GM18873 (cell line): ENCODE results near the gene TPST2.

Experiments
- ATAC-seq: cut with Tn5 transposase; IDR thresholded peaks from one replicate; pipeline ENCODE4 v1.9.1; 2021; ENCODE audit warnings: mild to moderate bottlenecking, moderate library complexity, moderate number of reproducible peaks; ENCODE audit not compliant: unreplicated experiment, low FRiP score

TPST2 gene

DNA sequence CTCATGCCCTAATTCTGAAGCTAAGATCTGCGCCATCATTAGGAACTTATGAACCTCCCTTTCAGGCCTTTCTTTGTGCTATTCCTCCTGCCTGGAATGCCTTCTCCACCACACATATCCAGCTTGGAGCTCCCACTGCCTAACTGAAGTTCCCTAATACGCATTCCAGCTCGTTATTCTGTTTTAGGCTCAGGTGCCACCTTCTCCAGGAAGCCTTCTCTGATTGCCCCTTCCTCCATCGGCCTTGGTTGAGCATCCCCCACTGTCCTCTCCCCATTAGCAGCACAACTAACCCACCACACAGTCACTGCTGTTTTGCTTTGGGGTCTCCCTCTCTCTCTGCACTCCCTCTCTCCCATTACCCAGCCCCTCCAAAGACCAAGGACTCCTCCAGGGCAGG lies 22.7 kb upstream of the TPST2 start:
- ATAC-seq: no peak

DNA sequence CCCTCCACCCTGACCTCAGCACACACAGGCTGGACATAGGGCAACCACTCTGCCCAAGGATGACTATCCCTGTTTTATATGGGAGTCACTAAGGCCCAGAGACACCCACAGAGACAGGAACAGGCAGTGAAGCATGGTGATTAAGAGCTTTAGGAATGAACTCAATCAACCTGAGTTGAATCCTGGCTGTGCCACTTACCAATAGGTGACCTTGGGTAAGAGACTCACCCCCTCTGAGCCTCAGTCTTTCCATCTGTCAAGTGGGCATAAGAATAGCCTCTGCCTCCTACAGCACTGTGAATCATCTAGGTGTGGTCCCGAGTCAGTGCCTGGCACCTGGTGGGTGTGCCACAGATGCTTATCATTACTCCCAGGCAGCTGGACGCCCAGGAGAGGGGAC lies 21.1 kb upstream of the TPST2 start:
- ATAC-seq: no peak

DNA sequence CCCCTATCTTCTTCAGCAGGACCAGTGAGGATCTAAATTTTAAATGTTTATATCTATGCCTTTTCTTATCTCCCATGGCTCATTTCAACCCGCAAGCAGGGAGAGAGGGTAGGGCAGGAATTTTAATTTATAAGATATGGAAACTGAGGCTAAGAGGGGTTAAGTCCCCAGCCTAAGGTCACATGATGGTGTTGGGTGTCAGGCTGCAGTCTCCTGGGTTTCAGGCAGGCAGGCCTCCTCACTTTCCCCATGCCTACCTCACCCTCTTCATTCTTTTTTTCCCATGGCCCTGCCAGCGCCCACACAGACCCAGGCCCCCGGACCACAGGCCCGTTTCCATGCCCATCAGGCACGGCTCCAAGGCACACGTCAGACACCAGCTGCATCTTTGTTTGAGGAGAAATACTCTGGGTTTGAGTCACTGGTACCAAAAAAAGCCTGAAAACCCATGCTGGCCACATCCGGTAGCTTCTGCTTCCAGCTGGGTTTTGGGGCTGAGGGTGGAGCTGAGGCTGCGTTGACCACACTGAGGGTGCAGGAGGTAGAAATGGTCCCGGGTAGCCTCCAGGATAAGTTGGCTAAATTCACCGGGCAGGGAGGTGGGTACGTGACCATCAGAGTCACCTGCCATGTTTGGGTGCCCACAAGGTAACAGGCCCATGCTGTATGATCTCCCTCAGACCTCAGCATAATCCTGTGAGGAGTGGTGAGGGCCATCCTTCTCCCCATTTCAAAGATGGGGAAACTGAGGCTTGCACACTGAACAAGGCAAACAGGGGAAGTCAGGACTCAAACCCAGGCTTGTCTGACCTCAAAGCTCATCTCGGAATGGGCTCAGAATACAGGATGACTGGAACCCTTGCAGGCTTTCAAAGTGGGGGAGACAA lies 20.4 kb upstream of the TPST2 start:
- peak; percentile 70 for ATAC-seq

DNA sequence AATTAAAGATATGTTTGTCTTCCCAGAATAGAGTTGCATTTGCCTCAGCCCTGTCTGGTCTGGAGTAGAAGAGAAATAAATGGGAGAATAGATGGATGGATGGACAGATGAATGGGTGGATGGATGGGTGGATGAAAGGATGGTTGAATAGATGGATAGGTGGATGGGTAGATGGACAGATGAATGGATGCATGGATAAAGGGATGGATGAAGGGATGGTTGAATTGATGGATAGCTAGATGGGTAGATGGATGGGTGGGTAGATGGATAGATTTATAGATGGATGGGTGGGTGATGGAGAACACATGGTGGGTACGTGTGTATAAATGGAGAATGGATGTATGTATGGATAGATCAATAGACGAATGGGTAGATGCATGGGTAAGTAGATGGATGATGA lies 19.4 kb upstream of the TPST2 start:
- ATAC-seq: no peak

DNA sequence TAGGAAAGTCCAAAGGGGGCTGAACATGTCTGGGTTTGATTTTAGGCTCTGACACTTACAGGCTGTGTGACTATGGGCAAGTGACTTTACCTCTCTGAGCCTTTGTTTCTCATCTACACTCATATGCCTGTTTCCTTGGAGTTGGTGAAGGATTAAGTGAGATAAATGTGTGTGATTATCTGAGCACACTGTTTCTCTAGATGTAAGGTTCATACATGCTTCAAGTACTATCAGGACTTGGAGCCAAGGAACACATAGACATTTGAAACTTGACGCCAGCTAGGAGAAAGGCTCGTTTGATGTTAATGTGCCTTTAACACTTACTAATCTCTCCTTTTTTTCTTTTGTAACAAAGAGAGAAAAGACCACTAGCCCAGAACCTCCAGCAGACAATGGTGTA lies 18.2 kb upstream of the TPST2 start:
- ATAC-seq: no peak

DNA sequence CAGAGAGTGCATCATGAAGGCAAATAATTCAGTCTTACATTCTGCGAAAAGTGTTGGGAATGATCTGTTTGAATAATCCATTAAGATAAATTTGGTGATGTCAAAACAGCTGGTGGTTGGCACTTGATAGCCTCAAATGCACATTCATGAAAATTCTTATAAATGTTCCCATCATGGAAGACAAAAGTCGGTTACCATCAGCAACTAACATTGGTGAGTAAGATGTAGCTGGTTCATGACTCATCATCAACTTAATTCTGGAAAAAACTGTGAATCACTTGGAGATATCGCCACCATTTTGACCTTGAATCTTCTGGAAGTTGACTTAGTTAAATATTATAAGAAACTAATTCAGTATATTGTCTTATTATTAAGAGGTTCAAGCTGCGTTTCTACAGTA lies 16.7 kb upstream of the TPST2 start:
- no peak for ATAC-seq

DNA sequence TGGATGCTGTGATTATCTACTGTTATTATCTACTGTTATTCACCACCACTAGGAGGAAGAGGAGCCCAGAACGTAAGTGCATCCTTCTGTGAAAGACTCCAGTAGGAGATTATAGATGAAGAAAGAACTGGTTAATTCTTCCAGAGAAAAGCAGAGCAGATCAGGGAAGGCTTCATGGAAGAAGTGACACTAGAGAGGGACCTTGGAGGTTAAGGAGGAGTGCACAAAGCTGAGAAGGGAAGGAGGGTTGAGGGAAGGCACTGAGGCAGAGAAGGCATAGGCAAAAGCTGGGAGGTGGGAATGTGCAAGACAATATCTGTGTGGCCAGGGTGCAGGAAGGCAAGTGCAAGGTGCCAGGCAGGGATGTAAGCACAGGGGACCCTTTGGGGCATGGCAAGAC lies 14.4 kb upstream of the TPST2 start:
- ATAC-seq: no peak

DNA sequence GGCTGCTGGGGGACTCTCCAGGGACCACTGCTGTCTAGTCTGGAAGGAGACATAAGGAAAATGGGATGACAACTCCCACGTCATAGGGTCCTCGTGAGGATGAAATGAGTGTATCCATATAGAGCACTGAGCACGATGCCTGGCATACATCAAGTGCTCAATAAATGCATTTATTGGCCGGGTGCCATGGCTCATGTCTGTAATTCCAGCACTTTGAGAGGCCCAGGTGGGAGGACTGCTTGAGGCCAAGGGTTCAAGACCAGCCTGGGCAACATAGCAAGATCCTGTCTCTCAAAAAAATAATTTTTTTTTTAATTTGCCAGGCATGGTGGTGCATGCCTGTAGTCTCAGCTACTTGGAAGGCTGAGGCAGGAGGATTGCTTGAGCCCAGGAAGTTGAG lies 12.2 kb upstream of the TPST2 start:
- no peak for ATAC-seq

DNA sequence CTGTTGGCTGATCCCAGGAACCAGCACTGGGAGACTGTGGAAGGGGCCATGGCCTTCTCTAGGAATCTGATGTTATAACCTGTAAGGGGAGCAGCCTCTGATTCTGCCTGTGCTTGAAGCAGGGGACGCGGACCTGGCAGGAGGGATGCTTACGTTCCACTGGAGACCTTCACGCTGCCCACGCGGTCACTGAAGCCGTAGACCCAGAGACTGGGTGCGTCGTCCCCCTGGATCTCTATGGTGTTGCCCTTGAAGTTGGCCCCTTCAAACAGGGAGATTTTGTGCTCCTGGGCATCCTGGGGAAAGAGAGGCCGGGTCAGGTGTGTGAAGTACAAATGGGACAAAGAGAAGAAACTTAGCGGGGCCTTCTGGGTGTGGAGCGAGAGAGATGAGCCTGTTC lies 11.8 kb upstream of the TPST2 start:
- ATAC-seq: no peak

DNA sequence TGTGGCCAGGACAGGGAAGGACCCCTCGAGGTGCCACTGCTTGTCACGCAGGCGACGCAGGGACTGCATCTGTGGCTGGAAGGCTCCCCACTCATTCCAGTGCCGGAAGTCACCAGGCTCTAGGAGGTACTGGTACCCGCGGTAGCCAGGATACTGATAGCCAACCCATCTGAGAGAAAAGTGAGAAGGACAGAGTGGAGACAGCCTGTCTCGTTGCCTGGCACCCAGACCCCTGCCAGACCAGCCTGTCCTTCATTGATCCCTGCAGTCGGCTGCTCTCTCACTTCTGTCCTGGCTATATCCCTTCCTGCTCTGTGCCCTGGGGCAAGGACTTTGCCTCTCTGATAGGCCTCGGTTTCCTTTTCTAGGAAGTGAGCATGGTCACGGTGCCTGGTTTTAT lies 9.6 kb upstream of the TPST2 start:
- ATAC-seq: no peak

DNA sequence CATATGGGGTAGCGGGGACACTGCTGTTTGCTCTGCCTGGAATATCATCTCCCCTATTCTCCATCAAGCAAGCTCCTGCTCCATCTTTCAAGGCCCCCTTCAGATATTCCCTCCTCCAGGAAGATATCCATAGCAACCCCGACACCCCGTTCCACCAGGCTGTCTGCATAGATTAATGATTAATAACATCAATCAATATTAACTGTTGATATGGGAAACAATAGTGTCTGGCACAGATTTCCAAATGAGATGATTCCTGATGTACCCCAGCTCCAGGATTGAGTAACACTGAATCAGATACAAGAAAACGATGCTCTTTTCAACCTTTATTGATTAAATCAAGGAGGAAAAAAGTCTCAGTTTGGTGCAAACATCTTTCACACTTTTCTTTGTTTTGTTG lies 7.5 kb upstream of the TPST2 start:
- no peak for ATAC-seq

DNA sequence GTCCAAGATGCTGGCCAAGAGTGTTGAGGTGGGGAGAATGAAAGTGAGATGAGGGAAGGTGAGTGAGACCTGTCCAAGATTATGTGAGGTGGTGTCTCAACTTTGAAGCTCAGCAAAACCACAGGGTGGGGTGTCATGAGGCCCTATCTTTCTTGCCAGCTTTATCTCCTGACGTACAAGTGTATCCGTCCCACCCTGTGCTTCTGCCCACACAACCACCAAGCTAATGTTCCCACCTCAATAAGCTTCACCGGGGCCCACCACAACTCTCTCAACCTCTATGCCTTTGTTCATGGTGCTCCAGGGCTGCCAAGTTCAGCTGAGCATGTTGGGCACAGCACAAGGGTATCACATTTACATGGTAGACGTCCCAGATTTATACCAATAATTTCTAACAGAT lies 7.1 kb upstream of the TPST2 start:
- ATAC-seq: no peak

DNA sequence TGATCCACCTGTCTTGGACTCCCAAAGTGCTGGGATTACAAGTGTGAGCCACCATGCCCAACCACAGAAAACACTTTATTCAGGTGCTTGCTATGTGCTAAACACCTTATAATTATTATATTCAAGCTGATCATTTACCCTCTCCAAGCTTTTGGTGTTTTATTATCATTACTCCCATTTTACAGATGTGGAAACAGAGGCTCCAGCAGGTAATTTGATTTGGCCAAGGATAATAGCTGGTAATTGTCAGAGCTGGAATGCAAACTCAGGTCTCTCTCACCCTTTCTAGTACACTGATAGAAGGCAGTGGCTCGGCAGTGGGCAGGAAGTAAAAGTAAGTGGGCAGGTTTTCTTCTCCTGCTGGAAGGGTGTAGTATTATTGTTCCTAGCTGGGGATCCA lies 3.8 kb upstream of the TPST2 start:
- no peak for ATAC-seq

DNA sequence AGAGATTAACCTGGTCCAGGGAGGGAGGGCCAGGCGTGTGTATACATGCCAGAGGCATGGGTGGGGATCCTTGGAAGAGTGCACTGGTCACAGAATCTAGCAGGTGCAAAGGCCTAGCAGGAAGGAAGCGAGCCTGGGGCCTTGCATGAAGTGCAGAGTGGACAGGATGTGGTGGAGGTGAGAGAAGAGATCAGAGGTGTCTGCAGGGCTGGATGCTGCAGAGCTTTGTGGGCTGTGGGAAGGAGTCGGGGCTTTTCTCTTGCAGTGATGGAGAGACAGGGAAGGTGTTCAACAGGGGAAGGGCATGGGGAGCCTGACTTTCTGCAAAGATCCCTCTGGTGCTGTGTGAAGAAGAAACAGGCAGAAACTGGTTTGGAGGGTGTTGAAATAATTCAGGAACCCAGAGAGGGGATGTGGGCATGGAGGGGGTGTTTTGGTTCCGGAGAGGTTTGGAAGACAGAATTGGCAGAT lies 2.5 kb upstream of the TPST2 start:
- ATAC-seq: no peak

DNA sequence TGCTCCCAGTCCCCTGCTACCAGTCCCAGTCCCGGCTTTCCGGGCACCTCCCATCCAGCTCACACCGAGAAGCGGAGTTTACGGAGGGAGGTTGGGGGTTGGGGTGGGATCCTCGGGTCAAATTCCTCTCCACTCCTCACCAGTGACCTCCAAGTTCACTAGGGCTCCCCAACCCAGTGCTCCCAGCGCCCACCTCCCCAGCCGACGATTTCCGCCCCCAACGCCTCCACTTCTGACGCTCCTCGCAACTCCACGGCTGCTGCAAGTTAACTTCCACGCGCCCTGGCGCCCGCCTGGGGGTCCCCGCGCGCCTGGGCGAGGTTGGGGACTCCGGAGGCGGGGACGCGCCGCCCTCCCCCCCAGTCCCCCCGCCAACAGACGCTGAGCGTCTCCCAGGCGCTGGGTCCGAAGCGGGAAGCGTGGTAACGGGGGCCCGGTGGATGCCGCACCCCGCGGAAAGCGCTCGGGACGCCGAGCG lies 526 bp downstream of the TPST2 start:
- no peak for ATAC-seq

DNA sequence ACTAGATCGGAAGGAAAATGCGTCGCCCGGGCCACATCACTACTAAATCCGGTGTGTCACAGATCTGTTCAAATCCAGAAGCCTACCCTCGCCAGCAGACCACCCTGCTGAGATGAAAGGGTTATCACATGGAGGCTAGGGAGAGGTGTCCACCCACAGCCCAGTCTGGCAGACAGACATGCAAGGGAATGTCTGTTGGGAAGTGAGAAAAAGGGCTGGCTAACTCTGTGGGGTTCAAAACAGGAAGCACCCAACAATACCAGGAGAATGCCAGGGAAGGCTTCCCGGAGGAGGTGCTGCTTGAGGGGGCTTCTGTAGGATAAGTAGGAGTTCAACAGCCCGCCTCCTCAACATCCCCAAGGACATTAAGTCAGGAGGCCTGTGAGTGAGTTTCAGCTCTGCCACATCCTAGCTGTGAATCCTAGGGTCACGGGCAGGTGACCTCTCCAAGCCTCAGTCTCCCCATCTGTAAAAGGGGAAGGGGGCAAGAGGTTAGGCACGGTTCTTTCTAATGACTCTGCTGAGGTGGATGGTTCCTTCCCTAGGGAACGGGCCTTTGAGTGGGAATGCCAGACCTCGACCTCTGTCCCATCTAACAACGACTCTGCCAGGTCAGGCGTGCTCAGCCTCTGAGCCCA lies 1.1 kb downstream of the TPST2 start:
- ATAC-seq: no peak

DNA sequence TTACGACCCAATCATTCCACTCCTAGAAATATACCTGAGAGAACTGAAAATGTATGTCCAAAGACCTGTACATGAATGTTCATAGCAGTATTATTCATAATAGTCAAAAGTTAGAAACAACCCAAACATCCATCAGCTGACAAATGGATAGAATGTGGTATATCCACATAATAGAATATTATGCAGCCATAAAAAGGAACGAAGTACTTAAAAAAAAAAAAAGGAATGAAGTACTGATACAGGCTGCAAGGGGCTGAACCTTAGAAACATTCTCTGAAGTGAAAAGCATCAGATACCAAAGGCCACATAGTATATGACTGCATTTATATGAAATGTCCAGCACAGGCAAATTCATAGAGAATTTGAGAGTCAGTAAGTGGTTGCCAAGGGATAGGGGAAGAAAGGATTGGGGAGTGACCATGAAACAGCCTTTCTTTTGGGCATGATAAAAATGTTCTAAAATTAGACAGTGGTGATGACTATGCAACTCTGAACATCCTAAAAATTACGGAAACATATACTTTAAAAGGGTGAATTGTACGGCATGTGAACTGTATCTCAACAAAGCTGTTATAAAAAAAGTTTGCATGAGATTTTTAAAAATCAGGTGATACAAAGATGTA lies 1.8 kb downstream of the TPST2 start:
- no peak for ATAC-seq

DNA sequence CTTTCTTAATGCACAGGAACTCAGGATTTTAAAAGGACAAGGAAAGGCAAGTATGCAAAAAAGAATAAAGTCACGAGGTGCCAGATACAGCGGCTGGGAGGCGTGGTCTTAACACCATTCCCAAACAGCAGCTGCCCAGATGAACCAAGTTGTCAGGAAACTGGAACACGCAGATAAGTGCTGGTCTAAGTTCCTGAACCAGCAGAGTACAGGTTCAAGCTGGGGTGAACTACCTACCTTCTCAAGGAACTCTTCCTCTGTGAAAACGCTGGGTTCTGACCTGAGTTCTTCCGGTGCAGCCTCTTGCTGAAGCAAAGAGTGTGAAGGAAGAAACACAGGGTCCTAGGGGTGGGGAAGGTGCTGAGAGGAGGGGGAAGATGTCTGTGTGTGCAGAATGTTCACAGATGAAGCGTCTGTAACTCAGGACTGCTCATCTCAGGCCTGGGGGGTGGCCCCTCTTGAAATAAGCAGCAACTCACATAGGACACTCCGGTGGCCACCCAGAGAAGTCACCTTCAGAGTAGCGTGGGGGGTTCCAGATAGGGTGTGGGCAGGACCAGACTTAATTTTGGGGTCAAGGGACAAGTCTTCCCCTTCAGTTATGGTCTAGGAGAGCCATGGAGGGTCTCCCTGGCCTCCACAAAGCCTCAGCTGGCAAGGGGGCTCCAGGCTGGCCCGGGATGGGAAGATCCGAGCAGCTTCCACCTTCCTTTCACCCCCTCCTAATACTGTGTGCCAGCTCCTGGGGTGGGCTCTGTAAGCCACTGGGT lies 3.2 kb downstream of the TPST2 start:
- no peak for ATAC-seq

DNA sequence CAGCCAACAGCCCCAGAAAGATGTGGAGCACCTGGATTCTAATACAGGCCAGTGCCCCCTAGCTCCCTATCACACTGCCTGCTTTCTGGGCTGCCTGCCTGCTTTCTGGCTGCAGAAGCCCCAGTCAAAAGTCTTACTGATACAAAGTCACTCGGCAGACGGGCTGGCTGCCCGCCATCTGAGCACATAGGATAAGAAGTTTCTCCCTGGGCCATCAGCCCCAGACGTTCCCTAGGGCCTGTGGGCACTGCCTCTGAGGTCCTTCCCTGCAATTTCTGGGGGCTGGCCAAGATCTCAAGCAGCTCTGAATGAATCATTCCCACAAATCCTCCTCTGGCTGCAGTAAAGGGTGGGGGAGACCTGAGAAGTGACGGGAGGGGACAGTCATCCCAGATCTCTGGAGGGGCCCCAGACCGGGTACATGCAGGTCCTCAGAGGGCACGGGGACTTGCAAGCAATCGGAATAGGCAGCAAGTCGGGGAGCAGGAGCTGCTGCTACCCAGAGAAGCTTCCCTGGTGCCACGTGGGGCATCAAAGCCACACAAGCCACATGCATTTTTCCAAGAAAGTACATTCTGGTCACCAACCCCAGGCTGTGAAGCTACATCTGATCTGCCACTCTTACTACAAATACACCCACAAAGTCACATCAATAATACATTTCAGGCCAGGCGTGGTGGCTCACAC lies 4.7 kb downstream of the TPST2 start:
- ATAC-seq: no peak

DNA sequence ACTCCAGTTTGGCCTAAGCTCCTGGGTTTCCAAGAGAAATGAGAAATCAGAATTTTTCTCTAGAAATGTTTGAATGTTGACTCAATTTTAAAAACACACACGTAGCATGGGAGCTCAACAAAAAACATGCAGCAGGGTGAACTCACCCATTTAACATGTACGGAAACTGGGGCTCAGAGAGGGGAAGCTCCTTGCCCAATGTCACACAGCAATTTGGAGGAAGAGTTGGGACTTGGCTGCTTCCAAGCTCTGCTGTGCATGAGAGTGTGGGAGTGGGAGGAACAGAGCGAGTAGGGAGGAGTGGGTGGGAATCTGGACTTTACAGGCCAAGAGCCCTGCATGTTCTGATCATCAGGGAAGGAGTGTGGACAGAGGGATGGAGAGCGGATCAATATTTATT lies 5.9 kb downstream of the TPST2 start:
- ATAC-seq: no peak
